Neural cell (in vitro differentiated cells): ENCODE results near the gene ABHD2. TPM values are rescaled to one million over a fixed set of nuclear protein-coding genes. Genes with fewer than 3 reads are reported as not detected.

Experiments
- H2AFZ ChIP-seq: fragments of 200-600, 300-800 bp; sonication (generic), shearing (Covaris generic); 2 replicates; pipeline ENCODE4 v1.6.0; 2014; ENCODE audit warnings: low read depth, mild to moderate bottlenecking, antibody characterized with exemption, low read length, moderate library complexity
- H3F3A ChIP-seq: fragments of 200-600 bp; shearing (Covaris generic); 2 replicates; pipeline ENCODE4 v1.6.1; 2016; ENCODE audit warnings: mild to moderate bottlenecking, moderate library complexity, mixed read lengths, antibody characterized with exemption, low read length; ENCODE audit not compliant: insufficient read depth, poor library complexity, severe bottlenecking
- H3K27ac ChIP-seq: fragments of 200-600, 300-800 bp; sonication (generic), shearing (Covaris generic); 2 replicates; pipeline ENCODE4 v1.5.1; 2014; ENCODE audit warnings: mild to moderate bottlenecking, low read length, moderate library complexity
- H3K27me3 ChIP-seq: fragments of 300-800, 200-600 bp; sonication (generic), shearing (Covaris generic); 2 replicates; pipeline ENCODE4 v1.6.0; 2014; ENCODE audit warnings: mild to moderate bottlenecking, low read depth, low read length, moderate library complexity; ENCODE audit not compliant: insufficient read depth
- H3K36me3 ChIP-seq: fragments of 300-800, 200-600 bp; sonication (generic), shearing (Covaris generic); 2 replicates; pipeline ENCODE4 v1.5.1; 2014; ENCODE audit warnings: mild to moderate bottlenecking, antibody characterized with exemption, low read length, moderate library complexity; ENCODE audit not compliant: insufficient read depth
- H3K4me2 ChIP-seq: fragments of 300-800, 200-600 bp; sonication (generic), shearing (Covaris generic); 2 replicates; pipeline ENCODE4 v1.6.0; 2014; ENCODE audit warnings: mild to moderate bottlenecking, low read length
- H3K4me3 ChIP-seq: fragments of 300-800, 200-600 bp; sonication (generic), shearing (Covaris generic); 2 replicates; pipeline ENCODE4 v1.5.1; 2014; ENCODE audit warnings: mild to moderate bottlenecking, low read length, moderate library complexity
- H3K79me2 ChIP-seq: fragments of 200-600 bp; shearing (Covaris generic); replicated peaks from 2 replicates; pipeline ENCODE4 v1.6.0; 2014; ENCODE audit warnings: mild to moderate bottlenecking, low read length, moderate library complexity; ENCODE audit not compliant: insufficient read depth
- H3K9ac ChIP-seq: fragments of 300-800, 200-600 bp; sonication (generic), shearing (Covaris generic); 2 replicates; pipeline ENCODE4 v1.6.1; 2016; ENCODE audit warnings: mild to moderate bottlenecking, low read length, mixed read lengths
- H3K9me2 ChIP-seq: fragments of 200-600 bp; shearing (Covaris generic); 2 replicates; pipeline ENCODE4 v1.6.1; 2016; ENCODE audit warnings: mild to moderate bottlenecking, low read length, mixed read lengths; ENCODE audit not compliant: insufficient read depth
- H3K9me3 ChIP-seq: fragments of 200-600, 300-800 bp; sonication (generic), shearing (Covaris generic); 2 replicates; pipeline ENCODE4 v1.6.1; 2016; ENCODE audit warnings: mild to moderate bottlenecking, mixed run types, low read length, moderate library complexity, mixed read lengths
- H4K20me1 ChIP-seq: fragments of 200-600 bp; shearing (Covaris generic); 2 replicates; pipeline ENCODE4 v1.6.1; 2016; ENCODE audit warnings: mild to moderate bottlenecking, mixed run types; ENCODE audit not compliant: insufficient read depth
- EZH2 ChIP-seq: fragments of 200-600, 300-800 bp; shearing (Covaris generic), sonication (generic); IDR thresholded peaks from 2 replicates; pipeline ENCODE4 v1.6.1; 2014; ENCODE audit warnings: antibody characterized with exemption, low read length, borderline replicate concordance, mild to moderate bottlenecking; ENCODE audit not compliant: insufficient read depth, poor library complexity, severe bottlenecking
- POLR2AphosphoS5 ChIP-seq: IDR thresholded peaks from 2 replicates; pipeline ENCODE4 v1.6.1; 2012
- RAD21 ChIP-seq: fragments of 450-650 bp; conservative IDR thresholded peaks from 2 replicates; pipeline ENCODE4 v1.6.1; 2014; ENCODE audit warnings: antibody characterized with exemption, mild to moderate bottlenecking, moderate library complexity
- SMC3 ChIP-seq: fragments of 450-650 bp; conservative IDR thresholded peaks from 2 replicates; pipeline ENCODE4 v1.6.1; 2014; ENCODE audit warnings: antibody characterized with exemption, mild to moderate bottlenecking, moderate library complexity; ENCODE audit not compliant: poor library complexity
- polyA plus RNA-seq: library from polyadenylated mRNA; depleted of rRNA; stranded (reverse); fragments of >200 nt; gene quantifications from 2 replicates; pipeline ENCODE4 v1.2.3, GENCODE V29; 2014
- TF ChIP-seq, protein P1 (sequence below): fragments of 450-650 bp; IDR thresholded peaks from 2 replicates; pipeline ENCODE4 v1.5.1; 2014; ENCODE audit warnings: antibody characterized with exemption, mild to moderate bottlenecking, moderate library complexity; ENCODE audit not compliant: poor library complexity, severe bottlenecking
- TF ChIP-seq, protein P2 (sequence below): IDR thresholded peaks from 2 replicates; pipeline ENCODE4 v1.6.1; 2012; ENCODE audit warnings: borderline replicate concordance

Gene ABHD2
- polyA plus RNA-seq, 1 donor from 2014 or later = 19.0 TPM

DNA sequence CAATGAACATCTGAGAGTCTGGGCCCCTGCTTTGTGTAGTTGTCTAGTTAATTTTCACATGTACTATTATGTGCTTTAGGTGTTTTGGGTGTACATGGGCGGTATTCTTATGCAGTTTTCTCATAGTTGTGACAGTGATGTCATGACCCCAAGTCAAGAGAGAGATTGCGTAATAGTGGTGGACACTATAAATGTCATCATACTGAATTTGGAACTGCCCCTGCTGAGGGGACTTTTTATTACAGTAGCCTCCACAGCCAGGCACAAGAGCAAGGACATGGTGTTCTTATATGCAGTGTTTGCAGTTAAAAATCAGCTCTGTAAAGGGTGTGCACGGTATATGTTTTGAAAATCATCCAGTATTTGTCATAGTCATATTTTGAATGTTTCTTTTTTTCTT is 29.5 kb downstream of the ABHD2 start:
- Histone ChIP-seq H4K20me1 (no peaks in the 10 kb centered on the region), H3K79me2 (no peaks in the 10 kb centered on the region), H3K4me3 (no peak overlapping the region), H2AFZ (no peak overlapping the region), H3K4me2 (no peak overlapping the region), H3F3A (no peaks in the 10 kb centered on the region), H3K36me3 (peaks cover 8% of the 10 kb centered on the region), H3K27me3 (no peaks in the 10 kb centered on the region), H3K9ac (no peak overlapping the region), H3K9me2 (no peaks in the 10 kb centered on the region), H3K9me3 (no peaks in the 10 kb centered on the region), H3K27ac (no peak overlapping the region)
- TF ChIP-seq SMC3 = no peak
- TF ChIP-seq, protein P1, sequence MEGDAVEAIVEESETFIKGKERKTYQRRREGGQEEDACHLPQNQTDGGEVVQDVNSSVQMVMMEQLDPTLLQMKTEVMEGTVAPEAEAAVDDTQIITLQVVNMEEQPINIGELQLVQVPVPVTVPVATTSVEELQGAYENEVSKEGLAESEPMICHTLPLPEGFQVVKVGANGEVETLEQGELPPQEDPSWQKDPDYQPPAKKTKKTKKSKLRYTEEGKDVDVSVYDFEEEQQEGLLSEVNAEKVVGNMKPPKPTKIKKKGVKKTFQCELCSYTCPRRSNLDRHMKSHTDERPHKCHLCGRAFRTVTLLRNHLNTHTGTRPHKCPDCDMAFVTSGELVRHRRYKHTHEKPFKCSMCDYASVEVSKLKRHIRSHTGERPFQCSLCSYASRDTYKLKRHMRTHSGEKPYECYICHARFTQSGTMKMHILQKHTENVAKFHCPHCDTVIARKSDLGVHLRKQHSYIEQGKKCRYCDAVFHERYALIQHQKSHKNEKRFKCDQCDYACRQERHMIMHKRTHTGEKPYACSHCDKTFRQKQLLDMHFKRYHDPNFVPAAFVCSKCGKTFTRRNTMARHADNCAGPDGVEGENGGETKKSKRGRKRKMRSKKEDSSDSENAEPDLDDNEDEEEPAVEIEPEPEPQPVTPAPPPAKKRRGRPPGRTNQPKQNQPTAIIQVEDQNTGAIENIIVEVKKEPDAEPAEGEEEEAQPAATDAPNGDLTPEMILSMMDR = no peak
- TF ChIP-seq POLR2AphosphoS5 = no peak

DNA sequence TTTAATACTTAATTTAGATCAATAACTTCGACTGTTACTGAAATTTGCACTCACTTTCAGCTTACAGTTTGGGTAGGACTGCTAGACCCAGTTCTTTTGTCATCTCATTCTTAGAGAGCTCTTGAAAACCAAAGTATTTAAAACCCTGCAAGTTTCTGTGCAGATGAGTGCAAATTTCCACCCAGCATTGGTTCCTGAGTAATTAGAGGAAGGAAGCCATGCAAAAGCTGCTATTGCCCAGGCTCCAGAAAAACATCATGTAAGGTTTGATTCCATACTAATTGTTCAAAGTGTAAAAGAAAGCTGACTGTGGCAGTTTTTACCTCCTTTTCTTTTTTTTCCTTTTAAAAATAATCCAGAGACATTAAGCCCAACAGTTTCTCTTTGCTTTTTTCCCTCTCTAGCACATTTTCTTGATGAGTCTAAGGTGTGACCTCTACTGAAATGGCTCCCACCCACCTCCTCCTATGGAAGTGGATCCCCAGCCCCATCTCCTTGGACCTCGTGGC is 30.3 kb downstream of the ABHD2 start:
- H3K27ac ChIP-seq = no peak overlapping the region

More for the DNA sequence above, 30.3 kb downstream of the ABHD2 start:
- Histone ChIP-seq H3K27me3 (no peaks in the 10 kb centered on the region), H3K36me3 (peaks cover 8% of the 10 kb centered on the region), H2AFZ (no peak overlapping the region), H3K9me3 (no peaks in the 10 kb centered on the region), H3K79me2 (no peaks in the 10 kb centered on the region), H3F3A (no peaks in the 10 kb centered on the region), H4K20me1 (no peaks in the 10 kb centered on the region), H3K4me2 (no peak overlapping the region), H3K9me2 (no peaks in the 10 kb centered on the region), H3K9ac (no peak overlapping the region), H3K4me3 (no peak overlapping the region)
- TF ChIP-seq, protein P1 = no peak
- TF ChIP-seq EZH2 (no peak), RAD21 (no peak), POLR2AphosphoS5 (no peak)
- TF ChIP-seq, protein P2, sequence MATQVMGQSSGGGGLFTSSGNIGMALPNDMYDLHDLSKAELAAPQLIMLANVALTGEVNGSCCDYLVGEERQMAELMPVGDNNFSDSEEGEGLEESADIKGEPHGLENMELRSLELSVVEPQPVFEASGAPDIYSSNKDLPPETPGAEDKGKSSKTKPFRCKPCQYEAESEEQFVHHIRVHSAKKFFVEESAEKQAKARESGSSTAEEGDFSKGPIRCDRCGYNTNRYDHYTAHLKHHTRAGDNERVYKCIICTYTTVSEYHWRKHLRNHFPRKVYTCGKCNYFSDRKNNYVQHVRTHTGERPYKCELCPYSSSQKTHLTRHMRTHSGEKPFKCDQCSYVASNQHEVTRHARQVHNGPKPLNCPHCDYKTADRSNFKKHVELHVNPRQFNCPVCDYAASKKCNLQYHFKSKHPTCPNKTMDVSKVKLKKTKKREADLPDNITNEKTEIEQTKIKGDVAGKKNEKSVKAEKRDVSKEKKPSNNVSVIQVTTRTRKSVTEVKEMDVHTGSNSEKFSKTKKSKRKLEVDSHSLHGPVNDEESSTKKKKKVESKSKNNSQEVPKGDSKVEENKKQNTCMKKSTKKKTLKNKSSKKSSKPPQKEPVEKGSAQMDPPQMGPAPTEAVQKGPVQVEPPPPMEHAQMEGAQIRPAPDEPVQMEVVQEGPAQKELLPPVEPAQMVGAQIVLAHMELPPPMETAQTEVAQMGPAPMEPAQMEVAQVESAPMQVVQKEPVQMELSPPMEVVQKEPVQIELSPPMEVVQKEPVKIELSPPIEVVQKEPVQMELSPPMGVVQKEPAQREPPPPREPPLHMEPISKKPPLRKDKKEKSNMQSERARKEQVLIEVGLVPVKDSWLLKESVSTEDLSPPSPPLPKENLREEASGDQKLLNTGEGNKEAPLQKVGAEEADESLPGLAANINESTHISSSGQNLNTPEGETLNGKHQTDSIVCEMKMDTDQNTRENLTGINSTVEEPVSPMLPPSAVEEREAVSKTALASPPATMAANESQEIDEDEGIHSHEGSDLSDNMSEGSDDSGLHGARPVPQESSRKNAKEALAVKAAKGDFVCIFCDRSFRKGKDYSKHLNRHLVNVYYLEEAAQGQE = no peak
